SK-N-SH treated with all-trans-retinoic acid at 6 μM for 48 hours (cell line): ENCODE data around the gene PAX5.
A peak's percentile ranks its signal among the peaks of the same experiment; 100 is the strongest.

Experiments
- ATAC-seq: fragments of 200-7000 bp; cut with Tn5 transposase; 3 replicates; pipeline ENCODE4 v1.9.1; 2020; ENCODE audit warnings: mild to moderate bottlenecking, moderate library complexity
- ARNTL ChIP-seq: fragments of 450-650 bp; formaldehyde crosslinking; IDR thresholded peaks from 2 replicates; pipeline ENCODE4 v1.5.0; 2020; ENCODE audit warnings: low read depth, mild to moderate bottlenecking, moderate library complexity, borderline replicate concordance
- BACH2 ChIP-seq: fragments of 250-450 bp; sonication (Bioruptor Pico); IDR thresholded peaks from 2 replicates; pipeline ENCODE4 v1.9.0; 2021; ENCODE audit warnings: mild to moderate bottlenecking, borderline replicate concordance
- CREB5 ChIP-seq: fragments of 250-450 bp; sonication (Bioruptor Pico); IDR thresholded peaks from 2 replicates; pipeline ENCODE4 v1.5.1; 2020; ENCODE audit warnings: low read depth, mild to moderate bottlenecking, moderate library complexity
- CSDC2 ChIP-seq: fragments of 250-450 bp; sonication (Bioruptor Pico); IDR thresholded peaks from 2 replicates; pipeline ENCODE4 v1.5.0; 2020; ENCODE audit warnings: mild to moderate bottlenecking, moderate library complexity
- ESRRG ChIP-seq: fragments of 250-450 bp; sonication (Bioruptor Pico); IDR thresholded peaks from 2 replicates; pipeline ENCODE4 v1.6.1; 2021; ENCODE audit warnings: mild to moderate bottlenecking
- GLIS3 ChIP-seq: fragments of 250-450 bp; sonication (Bioruptor Pico); IDR thresholded peaks from 2 replicates; pipeline ENCODE4 v1.5.0; 2020; ENCODE audit warnings: mild to moderate bottlenecking, moderate library complexity
- ISL1 ChIP-seq: fragments of 250-450 bp; sonication (Bioruptor Pico); IDR thresholded peaks from 2 replicates; pipeline ENCODE4 v2.1.2; 2022; ENCODE audit warnings: mild to moderate bottlenecking, moderate library complexity
- OSR1 ChIP-seq: fragments of 250-450 bp; sonication (Bioruptor Pico); IDR thresholded peaks from 2 replicates; pipeline ENCODE4 v1.8.0; 2022; ENCODE audit warnings: moderate library complexity, mild to moderate bottlenecking, inconsistent platforms
- PPARA ChIP-seq: fragments of 250-450 bp; sonication (Bioruptor Pico); IDR thresholded peaks from 2 replicates; pipeline ENCODE4 v1.5.0; 2020; ENCODE audit warnings: mild to moderate bottlenecking, borderline replicate concordance
- RARB ChIP-seq: fragments of 250-450 bp; sonication (Bioruptor Pico); IDR thresholded peaks from 2 replicates; pipeline ENCODE4 v1.8.0; 2021; ENCODE audit warnings: mild to moderate bottlenecking, moderate library complexity
- SNAI2 ChIP-seq: fragments of 250-450 bp; sonication (Bioruptor Pico); IDR thresholded peaks from 2 replicates; pipeline ENCODE4 v1.5.0; 2020; ENCODE audit warnings: mild to moderate bottlenecking, moderate library complexity
- TCF4 ChIP-seq: fragments of 250-450 bp; sonication (Bioruptor Pico); IDR thresholded peaks from 2 replicates; pipeline ENCODE4 v1.8.0; 2021; ENCODE audit warnings: mild to moderate bottlenecking, moderate library complexity, borderline replicate concordance
- TOX ChIP-seq: fragments of 250-450 bp; sonication (Bioruptor Pico); IDR thresholded peaks from 2 replicates; pipeline ENCODE4 v1.8.0; 2021; ENCODE audit warnings: mild to moderate bottlenecking, moderate library complexity, borderline replicate concordance
- TSHZ2 ChIP-seq: fragments of 250-450 bp; sonication (Bioruptor Pico); IDR thresholded peaks from 2 replicates; pipeline ENCODE4 v1.5.0; 2020; ENCODE audit warnings: mild to moderate bottlenecking, moderate library complexity
- ZC3H10 ChIP-seq: fragments of 250-450 bp; sonication (Bioruptor Pico); IDR thresholded peaks from 2 replicates; pipeline ENCODE4 v1.5.1; 2021; ENCODE audit warnings: mild to moderate bottlenecking, moderate library complexity
- ZFP3 ChIP-seq: fragments of 250-450 bp; sonication (Bioruptor Pico); IDR thresholded peaks from 2 replicates; pipeline ENCODE4 v1.5.0; 2020; ENCODE audit warnings: mild to moderate bottlenecking, moderate library complexity
- ZFP30 ChIP-seq: fragments of 450-650 bp; formaldehyde crosslinking; IDR thresholded peaks from 2 replicates; pipeline ENCODE4 v1.5.0; 2022; ENCODE audit warnings: mild to moderate bottlenecking, moderate library complexity
- ZNF70 ChIP-seq: fragments of 450-650 bp; formaldehyde crosslinking; IDR thresholded peaks from 2 replicates; pipeline ENCODE4 v1.5.0; 2020; ENCODE audit warnings: mild to moderate bottlenecking, moderate library complexity
- ZNF8 ChIP-seq: fragments of 450-650 bp; formaldehyde crosslinking; IDR thresholded peaks from 2 replicates; pipeline ENCODE4 v1.5.0; 2020; ENCODE audit warnings: mild to moderate bottlenecking, moderate library complexity
- TF ChIP-seq, protein P1 (sequence below): fragments of 250-450 bp; sonication (Bioruptor Pico); IDR thresholded peaks from 2 replicates; pipeline ENCODE4 v1.8.0; 2020; ENCODE audit warnings: mild to moderate bottlenecking, moderate library complexity, borderline replicate concordance
- TF ChIP-seq, protein P2 (sequence below): fragments of 250-450 bp; sonication (Bioruptor Pico); IDR thresholded peaks from 2 replicates; pipeline ENCODE4 v1.5.1; 2021; ENCODE audit warnings: mild to moderate bottlenecking, moderate library complexity

PAX5 gene

DNA sequence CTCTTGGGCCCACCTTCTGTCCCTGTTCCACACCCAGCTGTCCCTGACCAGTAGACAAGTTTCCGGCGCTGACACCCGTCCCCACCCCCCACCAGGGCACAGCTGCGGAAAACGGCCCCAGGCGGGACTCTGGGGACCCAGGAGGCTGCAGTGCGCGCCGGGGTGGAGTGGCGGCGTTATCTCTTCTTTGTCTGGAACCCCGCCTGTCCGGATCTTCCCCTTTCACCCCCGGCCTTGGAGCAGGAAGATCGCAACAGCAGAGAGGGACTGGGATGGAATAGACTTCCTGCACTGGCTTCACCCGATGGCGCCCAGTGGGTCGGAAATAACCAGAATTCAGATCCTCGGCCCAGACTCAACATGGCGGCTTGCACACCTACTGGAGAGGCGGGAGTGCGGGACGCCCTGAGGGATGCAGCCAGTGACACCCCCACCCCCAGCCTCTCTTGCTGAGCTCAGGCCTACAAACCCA is 4.7 kb downstream of the PAX5 start:
- TF ChIP-seq OSR1 (CRISPR knock-in tag): no peak
- TF ChIP-seq, all 23 proteins: peak for 0
- no peak for ATAC-seq

DNA sequence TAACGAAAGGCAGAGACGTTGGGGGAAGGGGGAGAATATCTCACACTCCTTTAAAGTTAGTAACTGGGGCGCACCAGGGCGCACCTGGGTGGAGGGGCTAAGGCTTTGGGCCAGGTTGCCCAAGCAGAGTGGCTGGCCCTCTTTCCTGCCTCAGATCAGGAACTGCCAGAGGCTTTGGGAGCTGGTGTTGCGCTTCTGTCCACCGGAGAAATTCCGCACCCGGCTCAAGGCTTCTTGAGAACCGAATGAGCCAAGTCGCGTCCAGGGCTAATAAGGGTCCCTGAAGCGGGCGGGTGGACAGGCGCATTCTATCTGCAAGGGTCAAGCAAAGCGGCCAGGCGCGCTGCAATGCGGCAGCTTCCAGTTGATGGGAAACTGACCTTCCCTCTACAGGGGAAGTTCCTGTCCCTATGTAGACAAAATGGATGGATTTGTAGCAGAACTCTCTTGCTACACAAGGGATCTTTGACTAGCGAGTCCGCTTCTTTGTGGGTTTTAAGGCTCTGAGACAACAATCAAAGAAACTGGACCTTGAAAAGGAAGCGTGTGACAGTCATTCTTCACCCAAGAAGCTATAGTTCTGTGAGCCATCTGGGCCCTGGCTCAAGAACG is 5.5 kb downstream of the PAX5 start:
- ATAC-seq: no peak
- TF ChIP-seq ZFP30: no peak
- TF ChIP-seq, protein P1, sequence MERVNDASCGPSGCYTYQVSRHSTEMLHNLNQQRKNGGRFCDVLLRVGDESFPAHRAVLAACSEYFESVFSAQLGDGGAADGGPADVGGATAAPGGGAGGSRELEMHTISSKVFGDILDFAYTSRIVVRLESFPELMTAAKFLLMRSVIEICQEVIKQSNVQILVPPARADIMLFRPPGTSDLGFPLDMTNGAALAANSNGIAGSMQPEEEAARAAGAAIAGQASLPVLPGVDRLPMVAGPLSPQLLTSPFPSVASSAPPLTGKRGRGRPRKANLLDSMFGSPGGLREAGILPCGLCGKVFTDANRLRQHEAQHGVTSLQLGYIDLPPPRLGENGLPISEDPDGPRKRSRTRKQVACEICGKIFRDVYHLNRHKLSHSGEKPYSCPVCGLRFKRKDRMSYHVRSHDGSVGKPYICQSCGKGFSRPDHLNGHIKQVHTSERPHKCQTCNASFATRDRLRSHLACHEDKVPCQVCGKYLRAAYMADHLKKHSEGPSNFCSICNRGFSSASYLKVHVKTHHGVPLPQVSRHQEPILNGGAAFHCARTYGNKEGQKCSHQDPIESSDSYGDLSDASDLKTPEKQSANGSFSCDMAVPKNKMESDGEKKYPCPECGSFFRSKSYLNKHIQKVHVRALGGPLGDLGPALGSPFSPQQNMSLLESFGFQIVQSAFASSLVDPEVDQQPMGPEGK (CRISPR knock-in tag): no peak
- TF ChIP-seq OSR1 (CRISPR knock-in tag): no peak
- TF ChIP-seq TOX (CRISPR knock-in tag): no peak
- no peak for TF ChIP-seq SNAI2 (CRISPR knock-in tag)
- TF ChIP-seq BACH2: no peak
- no peak for TF ChIP-seq GLIS3 (CRISPR knock-in tag)
- no peak for TF ChIP-seq CREB5 (CRISPR knock-in tag)
- no peak for TF ChIP-seq ZNF8
- TF ChIP-seq RARB (CRISPR knock-in tag): no peak
- no peak for TF ChIP-seq ISL1
- TF ChIP-seq ARNTL: no peak
- no peak for TF ChIP-seq ZNF70 (CRISPR knock-in tag)
- no peak for TF ChIP-seq PPARA (CRISPR knock-in tag)
- no peak for TF ChIP-seq ZC3H10 (CRISPR knock-in tag)

GRCh38 chr9:37027582-37028419 is 6.3 kb downstream of the PAX5 start:
- TF ChIP-seq SNAI2 (CRISPR knock-in tag) (peak; percentile 88; the same call in 1 of the 2 replicates), TCF4 (CRISPR knock-in tag) (no peak), ISL1 (no peak), ZFP3 (CRISPR knock-in tag) (peak; percentile 68; the same call in 1 of the 2 replicates), ESRRG (CRISPR knock-in tag) (no peak), ARNTL (no peak), CSDC2 (CRISPR knock-in tag) (peak; percentile 87), BACH2 (no peak), TSHZ2 (CRISPR knock-in tag) (peak; percentile 97)
- TF ChIP-seq, protein P2, sequence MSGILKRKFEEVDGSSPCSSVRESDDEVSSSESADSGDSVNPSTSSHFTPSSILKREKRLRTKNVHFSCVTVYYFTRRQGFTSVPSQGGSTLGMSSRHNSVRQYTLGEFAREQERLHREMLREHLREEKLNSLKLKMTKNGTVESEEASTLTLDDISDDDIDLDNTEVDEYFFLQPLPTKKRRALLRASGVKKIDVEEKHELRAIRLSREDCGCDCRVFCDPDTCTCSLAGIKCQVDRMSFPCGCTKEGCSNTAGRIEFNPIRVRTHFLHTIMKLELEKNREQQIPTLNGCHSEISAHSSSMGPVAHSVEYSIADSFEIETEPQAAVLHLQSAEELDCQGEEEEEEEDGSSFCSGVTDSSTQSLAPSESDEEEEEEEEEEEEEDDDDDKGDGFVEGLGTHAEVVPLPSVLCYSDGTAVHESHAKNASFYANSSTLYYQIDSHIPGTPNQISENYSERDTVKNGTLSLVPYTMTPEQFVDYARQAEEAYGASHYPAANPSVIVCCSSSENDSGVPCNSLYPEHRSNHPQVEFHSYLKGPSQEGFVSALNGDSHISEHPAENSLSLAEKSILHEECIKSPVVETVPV: no peak
- peak; percentile 98 for ATAC-seq
